HG03060 (cell line): ENCODE measurements around the gene CCNYL1.
"Not testable (repeated sequence)": the region's sequence is repeated elsewhere in the genome, so short reads cannot be mapped to it uniquely, and the experiment has no call there.

Experiments
- ATAC-seq: cut with Tn5 transposase; IDR thresholded peaks from one replicate; pipeline ENCODE4 v1.9.1; 2021; ENCODE audit warnings: low read depth, moderate number of reproducible peaks; ENCODE audit not compliant: unreplicated experiment

CCNYL1 gene

GRCh38 chr2:207733597-207734240, 22.3 kb downstream of the CCNYL1 start:
- ATAC-seq: no peak

GRCh38 chr2:207734264-207734635, 22.8 kb downstream of the CCNYL1 start:
- no peak for ATAC-seq

- no peak for ATAC-seq
Observed at GRCh38 chr2:207734636-207735512, 23.4 kb downstream of the CCNYL1 start.

- not testable (repeated sequence) for ATAC-seq
Observed at GRCh38 chr2:207735513-207735859, 24.0 kb downstream of the CCNYL1 start.

DNA sequence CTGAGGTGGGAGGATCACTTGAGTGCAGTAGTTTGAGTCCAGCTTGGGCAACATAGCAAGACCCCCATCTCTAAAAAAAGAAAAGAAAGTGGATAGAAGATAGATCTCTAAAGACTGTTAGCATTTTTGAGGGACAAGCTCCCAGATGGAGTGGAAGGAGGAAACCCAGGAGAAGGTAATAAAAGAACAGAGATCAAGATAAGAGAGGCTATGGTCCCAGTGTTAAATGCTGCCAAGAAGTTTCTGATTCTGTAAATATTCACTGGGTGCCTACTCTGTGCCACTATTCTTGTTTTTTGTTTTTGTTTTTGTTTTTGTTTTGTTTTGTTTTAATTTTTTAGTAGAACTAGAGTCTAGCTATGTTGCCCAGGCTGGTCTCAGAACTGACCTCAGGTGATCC, 32.1 kb downstream of the CCNYL1 start:
- ATAC-seq: no peak

DNA sequence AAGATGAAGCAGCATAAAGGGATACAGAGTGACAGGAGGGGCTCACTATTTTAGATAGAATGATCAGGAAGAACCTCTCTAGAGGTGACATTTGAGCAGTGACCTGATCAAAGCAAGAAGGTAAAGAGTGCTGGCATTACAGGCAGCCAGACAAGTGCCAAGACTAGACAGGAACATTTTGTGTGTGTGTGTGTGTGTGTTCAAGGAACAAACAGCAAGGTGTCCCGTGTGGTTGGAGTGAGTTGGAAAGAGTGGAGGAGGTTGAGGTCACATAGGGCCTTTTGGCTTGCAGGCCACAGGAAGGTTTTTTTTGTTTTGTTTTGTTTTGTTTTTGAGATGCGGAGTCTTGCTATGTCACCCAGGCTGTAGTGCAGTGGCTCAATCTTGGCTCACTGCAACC, 32.6 kb downstream of the CCNYL1 start:
- no peak for ATAC-seq

DNA sequence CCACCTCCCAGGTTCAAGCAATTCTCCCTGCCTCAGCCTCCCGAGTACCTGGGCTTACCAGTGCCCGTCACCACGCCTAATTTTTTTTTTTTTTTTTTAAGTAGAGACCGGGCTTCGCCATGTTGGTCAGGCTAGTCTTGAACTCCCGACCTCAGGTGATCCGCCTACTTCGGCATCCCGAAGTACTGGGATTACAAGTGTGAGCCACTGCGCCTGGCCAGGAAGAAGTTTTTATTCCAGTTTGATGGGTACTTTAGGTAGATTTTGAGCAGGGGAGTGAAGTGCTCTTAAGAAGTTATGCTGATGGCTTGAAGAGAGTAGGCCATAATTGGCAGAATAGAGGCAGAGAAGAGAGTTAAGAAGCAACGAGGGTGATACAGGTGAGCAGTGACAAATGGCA, 33.0 kb downstream of the CCNYL1 start:
- no peak for ATAC-seq

DNA sequence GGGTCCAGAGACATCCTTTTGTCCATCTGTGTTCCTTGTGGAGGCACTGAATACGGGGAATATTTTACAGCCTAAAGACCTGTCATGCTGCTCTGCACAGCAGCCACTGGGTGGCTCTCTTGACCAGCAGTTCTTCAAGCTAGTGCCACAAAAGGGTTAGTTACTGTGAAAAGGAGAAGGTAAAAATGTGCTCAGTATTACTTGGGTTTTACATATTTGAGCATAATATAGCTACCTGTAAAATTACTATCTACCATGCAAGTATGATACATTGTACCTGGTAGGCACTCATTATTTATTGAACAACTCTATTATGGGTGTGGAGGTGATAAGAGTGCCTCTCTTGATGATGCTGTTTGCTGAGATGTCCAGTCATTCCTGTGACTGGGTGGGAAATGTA, 34.7 kb downstream of the CCNYL1 start:
- ATAC-seq: no peak

DNA sequence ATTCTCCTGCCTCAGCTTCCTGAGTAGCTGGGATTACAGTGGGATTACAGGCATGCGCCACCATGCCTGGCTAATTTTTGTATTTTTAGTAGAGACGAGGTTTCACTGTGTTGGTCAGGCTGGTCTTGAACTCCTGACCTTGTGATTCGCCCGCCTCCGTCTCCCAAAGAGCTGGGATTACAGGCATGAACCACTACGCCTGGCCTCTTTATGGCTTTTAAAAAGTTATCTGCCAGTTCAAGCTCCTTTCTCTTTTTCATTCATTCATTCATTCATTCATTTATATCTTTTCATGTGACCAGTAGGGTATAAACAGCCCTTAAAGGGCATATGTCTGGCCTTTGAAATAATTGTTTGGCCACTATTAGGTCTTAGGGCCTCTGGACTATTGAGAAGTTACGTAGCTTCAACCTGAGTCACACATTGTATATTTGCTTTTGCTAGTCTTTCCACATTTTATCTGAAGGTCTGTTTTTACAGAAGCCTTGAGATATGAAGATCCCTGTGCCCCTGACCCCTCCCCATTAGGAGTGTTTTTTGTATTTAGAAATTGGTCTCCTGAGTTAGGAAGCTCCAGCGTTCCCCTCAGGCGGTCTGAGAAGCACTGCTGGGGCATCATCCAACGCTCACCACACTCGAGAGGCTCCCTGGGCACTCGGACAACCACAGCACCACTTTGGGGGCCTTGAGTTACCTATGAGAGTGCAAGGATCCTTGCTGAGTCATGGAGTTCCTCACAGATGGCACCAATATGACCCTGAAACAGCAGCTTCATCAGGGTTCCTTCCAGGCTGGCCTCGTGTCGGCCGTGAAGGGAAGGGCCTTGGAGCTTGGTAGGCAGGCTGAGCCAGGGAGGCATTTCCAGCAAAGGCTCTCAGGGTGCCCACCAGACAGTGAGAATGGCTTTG, 36.5 kb downstream of the CCNYL1 start:
- no peak for ATAC-seq

GRCh38 chr2:207748993-207749392, 37.6 kb downstream of the CCNYL1 start:
- ATAC-seq: no peak

DNA sequence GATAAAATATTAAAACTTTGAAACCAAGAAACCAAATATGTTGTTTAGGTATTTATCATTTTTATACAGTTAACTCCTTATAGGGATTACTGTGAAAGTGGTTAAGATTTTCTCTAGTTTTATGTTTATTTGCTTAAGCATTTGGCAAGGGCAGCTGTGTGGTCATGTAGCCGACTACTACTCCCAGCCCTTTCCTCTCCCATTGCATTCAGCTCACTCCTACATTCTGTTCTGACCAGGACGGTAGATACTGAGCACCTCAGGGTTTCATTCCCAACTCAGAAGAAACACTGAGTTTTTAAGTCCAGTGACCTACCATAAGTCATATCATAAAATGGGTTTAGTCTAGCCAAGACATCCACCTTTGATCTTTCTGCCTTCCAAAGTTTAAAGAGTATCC, 38.4 kb downstream of the CCNYL1 start:
- ATAC-seq: no peak

DNA sequence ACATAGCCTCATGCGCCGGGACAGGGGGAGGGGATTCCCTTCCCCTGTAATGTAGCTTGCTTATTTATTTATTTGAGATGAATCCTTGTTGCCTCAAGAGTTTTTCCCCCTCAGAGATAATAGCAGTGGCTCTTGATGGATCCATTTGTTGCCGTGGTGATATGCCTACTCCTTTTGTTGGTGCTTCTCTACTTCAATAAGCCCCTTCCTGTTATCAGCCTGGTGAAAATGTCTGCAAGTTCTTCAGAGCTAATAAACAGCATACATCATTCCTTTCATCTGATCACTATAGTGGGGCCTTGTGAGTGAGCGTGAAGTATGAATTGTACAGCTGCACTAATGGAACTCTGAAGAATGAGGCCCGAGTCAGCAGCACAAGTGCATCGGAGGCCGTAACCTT, 38.9 kb downstream of the CCNYL1 start:
- no peak for ATAC-seq

GRCh38 chr2:207750876-207751275, 39.4 kb downstream of the CCNYL1 start:
- ATAC-seq: no peak

GRCh38 chr2:207753688-207754087, 42.2 kb downstream of the CCNYL1 start:
- ATAC-seq: not testable (repeated sequence)

- ATAC-seq: no peak
Observed at GRCh38 chr2:207754498-207755383, 43.3 kb downstream of the CCNYL1 start.

DNA sequence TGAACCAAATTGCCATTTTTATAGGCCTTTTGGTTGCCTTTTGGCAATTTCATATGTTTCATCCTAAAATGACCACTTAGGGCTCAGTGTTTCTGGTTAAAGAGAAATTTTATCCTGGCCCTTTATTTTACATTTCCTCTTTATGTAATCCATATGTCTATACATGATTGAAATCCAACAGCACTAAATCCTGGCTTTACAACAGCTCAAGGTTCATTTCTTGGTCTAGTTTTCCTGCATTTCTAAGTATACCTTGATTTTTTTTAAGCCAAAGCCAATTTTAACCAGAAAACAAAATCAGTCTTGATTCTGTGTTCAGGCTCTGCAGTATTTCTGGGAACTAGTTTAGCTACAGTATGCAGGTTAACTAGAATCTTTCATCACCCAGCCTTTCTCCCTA, 46.6 kb downstream of the CCNYL1 start:
- ATAC-seq: no peak

GRCh38 chr2:207759890-207760289, 48.5 kb downstream of the CCNYL1 start:
- ATAC-seq: no peak

DNA sequence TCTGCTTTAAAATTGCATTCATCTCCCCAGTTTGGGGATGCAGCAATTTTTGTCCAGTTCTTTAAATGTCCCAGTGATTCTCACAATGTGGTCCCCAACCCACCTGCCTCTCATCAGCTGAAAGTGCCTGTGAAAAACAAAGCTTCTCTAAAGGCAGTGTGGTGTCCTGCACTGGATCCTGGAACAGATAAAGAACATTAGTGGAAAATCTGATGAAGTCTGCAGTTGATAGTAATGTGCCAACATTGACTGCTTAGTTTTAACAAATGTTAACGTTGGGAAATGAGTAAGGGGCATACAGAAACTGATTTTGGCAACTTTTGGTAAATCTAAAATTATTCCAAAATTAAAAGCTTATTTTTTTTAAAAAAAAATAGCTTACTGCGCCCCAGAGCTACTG, 49.0 kb downstream of the CCNYL1 start:
- no peak for ATAC-seq

DNA sequence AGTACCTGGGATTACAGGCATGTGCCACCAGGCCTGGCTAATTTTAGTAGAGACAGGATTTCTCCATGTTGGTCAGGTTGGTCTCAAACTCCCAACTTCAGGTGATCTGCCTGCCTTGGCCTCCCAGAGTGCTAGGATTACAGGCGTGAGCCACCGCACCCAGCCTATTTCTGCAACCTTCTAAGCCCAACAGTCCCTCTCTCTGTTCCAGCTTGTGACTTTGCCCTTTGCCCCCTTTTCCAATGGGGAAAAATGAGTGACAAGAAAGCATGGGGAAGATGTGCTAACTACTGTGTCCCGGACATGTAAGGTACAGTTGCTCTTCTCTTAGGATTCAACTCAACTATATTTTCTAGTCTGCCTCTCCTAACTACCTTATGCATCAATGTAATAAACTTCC, 50.0 kb downstream of the CCNYL1 start:
- ATAC-seq: not testable (repeated sequence)

DNA sequence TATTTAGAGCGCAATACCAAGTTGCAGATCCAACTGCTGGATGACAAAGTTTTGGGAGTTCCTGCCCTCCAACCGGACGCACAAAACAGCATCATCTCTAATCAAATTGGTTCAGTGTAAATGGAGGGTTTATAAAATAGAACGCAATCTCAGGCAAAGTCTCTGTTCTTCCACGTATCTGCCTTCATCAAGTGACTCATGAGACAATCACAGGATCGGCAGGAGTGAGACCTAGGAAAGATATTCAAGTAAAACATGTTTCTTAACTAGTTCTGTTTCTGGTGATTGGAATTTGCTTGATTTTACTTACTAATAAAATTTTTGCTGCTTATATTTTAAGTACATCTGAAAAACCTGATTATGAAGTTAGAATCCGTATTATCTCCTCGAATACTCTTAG, 50.7 kb downstream of the CCNYL1 start:
- ATAC-seq: no peak
